ENCODE data around the gene RACGAP1.

RACGAP1 gene

DNA sequence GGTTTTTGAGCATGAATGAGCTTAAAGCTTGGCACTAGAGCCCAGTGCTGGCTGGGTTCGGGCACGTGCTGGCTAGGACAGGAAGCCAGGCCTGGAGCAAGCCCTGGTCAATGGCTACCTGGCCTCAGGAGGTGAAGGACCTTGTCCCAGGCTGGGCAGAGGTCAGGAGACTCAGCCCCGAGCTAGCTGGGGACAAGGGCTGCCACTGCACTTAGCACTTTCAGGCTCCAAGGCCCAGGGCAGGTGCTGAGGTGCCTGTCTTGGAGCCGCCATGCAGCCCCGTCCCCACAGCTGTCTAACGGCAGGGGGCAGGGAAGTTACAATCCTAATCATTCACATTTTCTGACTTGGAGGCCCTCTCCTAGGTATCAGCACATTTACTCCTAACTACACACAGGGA, 56.8 kb downstream of the RACGAP1 start:
- no peak for DNase-seq (ENCODE audit: low spot score)

DNA sequence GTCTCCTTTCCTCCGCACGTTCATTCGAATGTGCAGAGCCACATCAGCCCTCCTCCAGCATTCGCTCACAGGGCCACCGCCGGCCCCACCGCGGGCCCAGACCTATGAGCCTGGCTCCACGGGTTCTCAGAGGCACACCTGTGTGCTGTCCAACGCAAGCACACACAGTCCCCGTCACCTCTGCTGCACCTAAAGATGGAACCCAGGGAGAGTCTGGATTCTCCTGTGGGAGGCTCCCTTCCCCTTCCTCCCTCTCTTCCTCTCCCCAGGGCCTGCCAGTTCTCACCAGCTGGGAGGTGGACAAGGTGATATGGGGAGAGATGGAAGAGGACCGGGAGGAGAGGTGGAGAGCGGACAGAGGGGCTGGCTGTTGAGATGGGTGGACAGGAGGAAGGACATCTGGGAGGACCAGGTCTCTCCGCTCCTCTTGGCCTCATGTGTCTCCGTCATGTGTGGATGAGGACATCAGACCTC, 57.5 kb downstream of the RACGAP1 start:
- no peak for DNase-seq (ENCODE audit: low spot score)

DNA sequence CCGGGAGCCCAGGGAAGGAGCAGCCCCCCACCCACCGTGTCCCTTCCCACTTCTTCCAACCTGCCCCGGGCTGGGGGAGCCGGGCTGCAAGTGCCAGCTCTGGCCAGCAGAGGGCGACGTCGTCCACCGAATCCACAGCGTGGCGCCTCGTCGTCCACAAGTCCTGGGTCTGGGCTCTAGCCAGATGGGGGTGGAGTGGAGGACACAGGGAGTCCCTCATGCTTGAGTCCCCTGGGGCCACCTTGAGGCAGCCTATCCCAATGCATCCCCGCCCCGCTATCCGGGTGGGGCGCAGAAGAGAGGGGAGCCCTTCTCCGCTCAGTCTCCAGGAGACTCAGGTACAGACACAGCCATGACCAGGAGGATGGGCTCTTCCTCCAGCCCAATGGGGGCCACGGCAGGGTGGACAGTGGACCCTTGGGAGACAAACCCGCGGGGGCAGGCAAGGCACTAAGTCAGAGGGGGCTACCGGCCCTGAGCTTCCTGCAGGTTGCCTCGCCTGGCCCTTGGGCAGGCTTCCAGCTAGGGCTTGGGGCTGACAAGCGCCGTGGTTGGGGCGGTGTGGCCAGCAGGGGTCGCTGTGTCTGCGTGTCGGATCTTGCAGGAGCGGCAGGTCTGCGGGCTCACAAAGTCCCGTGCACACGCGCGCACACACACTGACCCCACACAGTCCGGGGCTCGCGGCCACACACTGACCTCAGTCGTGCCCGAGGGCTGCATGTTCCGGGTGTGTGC, 58.1 kb downstream of the RACGAP1 start:
- peak; percentile 83 for DNase-seq (ENCODE audit: low spot score)

DNA sequence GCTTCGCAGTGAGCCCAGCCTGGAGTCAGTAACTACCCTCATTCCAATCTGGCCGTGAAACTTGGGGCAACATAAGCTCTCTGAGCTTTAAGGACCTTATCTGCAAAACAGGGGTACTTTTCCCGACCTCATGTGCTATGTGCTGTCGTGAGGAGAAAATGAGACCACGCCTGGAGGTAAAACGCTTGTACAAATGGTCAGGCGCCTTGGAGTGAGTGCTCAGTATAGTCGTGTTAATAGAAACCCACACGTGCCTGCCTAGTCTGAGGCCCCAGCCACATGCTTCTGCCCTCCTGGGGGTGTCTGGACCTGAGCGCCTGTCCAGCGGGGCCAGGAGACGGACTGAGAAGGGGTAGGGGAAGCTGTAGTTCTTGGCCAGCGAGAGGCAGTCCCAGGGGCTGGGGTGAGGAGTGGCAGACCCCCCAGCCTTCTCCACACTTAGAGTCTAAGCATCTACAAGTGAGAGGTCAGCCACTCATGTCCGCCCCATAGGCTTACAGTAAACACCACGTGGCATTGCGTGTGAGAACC, 58.7 kb downstream of the RACGAP1 start:
- no peak for DNase-seq (ENCODE audit: low spot score)

DNA sequence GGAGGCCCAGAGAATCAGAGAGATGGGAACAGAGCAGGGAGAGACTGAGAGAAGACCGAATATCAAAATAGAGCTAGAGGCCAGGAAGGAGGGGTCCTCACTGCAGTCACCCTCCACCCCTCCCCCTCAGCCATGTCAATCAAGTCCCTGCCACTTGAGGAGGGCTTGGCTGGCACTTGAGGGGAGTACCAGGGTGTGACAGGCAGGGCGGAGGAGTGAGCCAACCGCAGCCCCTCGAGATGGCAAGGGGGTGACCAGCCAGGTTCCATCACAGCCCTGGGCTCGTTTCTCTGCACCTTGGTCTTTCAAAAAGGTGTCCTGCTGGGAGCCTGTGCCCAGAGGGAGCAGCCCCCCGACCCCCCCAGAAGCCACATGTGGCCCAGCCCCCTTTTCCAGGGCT, 59.5 kb downstream of the RACGAP1 start:
- no peak for DNase-seq (ENCODE audit: low spot score)

DNA sequence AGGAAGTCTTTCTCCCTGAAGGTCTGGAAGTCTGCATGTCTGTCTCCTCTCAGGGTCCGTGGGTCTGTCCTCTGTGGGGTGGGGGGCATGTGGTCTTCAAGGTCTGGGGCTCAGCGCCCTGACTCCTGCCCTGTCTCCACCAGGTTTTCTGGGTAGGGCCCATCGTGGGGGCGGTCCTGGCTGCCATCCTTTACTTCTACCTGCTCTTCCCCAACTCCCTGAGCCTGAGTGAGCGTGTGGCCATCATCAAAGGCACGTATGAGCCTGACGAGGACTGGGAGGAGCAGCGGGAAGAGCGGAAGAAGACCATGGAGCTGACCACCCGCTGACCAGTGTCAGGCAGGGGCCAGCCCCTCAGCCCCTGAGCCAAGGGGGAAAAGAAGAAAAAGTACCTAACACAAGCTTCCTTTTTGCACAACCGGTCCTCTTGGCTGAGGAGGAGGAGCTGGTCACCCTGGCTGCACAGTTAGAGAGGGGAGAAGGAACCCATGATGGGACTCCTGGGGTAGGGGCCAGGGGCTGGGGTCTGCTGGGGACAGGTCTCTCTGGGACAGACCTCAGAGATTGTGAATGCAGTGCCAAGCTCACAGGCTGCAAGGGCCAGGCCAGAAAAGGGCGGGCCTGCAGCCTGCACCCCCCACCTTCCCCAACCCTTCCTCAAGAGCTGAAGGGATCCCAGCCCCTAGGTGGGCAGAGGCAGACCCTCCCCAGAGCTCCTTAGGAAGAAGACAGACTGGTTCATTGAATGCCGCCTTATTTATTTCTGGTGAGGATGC, 60.3 kb downstream of the RACGAP1 start:
- no peak for DNase-seq (ENCODE audit: low spot score)

DNA sequence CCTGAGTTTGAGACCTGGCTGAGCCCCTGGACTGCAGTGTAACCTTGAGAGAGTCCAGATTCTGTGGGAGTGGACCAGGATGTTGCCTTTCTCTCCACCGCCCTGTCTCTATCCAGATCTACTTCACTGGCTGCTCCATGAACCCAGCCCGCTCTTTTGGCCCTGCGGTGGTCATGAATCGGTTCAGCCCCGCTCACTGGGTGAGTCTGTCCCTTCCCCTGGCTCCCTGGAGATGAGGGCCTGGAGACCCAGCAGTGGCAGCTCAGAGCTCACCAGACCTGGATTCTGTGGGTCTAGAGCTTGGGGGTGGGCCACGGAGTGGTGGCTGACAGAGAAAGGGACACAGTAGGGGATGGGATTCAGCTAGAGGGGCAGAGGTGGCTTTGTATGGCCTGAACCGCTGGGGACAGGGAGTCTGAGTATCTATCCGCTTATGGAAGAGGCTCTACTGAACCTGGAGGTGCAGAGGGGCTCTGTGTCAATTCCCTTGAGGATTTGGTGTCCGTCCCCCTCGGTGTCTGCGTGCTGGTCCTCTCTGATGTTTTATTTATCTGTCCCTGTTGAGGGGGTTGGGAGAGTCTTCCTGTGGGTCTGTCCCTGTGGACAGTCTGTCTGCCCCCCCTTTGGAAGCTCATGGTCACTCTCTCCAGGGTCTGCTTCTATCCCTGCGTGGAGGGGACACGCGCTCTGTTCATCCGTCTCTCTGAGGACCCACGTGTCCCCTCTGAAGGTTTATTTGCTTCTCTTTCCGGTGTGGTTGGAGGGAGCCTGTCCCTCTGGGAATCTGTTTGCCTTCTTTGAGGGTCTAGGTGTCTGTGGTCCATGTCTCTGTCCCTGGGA, 61.1 kb downstream of the RACGAP1 start:
- no peak for DNase-seq (ENCODE audit: low spot score)

DNA sequence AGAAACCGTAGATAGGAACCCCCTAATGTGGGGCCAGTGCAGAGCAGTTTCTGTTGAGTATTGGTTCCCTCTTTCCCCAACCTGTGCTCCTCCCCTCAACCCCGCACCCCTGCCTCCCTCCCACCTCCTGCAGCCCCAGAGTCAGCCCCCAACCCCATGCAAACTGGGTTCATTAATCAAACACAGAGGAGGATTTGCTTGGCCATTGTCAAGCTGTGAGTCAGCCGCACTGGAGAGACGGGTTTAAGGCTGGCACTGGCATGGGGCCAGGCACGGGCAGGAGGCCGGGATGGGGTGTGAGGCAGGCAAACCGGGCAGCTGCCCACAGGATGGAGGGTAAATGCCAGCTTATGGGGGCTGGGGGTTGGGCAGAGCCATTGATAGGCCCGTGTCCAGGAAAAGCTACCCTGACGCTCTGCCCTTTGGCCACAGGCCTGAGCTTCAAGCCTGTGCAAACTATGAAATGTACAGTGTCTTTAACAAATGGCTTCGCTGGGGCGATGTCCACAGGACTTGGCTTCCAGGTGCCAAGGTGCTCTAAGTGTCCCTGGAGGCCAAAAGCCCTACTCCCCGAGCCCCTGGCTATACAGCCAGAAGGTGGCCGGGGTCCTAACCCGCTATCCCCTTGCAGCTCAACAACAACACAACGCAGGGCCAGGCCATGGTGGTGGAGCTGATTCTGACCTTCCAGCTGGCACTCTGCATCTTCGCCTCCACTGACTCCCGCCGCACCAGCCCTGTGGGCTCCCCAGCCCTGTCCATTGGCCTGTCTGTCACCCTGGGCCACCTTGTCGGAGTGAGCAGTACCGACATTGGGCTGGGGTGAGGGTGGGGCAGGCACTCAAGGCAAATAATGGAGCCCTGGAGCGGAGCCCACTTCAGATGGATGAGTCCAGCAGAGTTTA, 62.2 kb downstream of the RACGAP1 start:
- DNase-seq (ENCODE audit: low spot score): no peak

DNA sequence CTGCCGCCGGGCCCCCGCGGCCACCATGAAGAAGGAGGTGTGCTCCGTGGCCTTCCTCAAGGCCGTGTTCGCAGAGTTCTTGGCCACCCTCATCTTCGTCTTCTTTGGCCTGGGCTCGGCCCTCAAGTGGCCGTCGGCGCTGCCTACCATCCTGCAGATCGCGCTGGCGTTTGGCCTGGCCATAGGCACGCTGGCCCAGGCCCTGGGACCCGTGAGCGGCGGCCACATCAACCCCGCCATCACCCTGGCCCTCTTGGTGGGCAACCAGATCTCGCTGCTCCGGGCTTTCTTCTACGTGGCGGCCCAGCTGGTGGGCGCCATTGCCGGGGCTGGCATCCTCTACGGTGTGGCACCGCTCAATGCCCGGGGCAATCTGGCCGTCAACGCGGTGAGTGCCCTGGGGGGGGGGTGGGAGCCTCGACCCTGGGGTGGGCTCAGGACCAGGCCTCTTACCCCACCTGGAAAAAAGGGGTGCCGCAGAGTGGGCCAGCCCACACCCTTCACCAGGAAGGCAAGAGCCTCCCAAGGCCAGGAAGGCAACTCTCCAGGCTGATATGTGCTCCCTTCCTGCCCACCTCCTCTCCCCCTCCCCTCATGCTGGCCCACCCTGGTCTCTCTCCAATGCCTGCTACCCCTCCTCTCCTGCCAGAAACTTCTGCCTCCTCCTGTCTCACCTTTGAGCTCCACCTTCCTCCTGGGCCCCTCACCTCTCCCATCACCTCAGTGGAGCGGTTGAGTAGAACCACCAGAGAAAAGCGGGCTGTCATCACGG, 63.1 kb downstream of the RACGAP1 start:
- no peak for DNase-seq (ENCODE audit: low spot score)

DNA sequence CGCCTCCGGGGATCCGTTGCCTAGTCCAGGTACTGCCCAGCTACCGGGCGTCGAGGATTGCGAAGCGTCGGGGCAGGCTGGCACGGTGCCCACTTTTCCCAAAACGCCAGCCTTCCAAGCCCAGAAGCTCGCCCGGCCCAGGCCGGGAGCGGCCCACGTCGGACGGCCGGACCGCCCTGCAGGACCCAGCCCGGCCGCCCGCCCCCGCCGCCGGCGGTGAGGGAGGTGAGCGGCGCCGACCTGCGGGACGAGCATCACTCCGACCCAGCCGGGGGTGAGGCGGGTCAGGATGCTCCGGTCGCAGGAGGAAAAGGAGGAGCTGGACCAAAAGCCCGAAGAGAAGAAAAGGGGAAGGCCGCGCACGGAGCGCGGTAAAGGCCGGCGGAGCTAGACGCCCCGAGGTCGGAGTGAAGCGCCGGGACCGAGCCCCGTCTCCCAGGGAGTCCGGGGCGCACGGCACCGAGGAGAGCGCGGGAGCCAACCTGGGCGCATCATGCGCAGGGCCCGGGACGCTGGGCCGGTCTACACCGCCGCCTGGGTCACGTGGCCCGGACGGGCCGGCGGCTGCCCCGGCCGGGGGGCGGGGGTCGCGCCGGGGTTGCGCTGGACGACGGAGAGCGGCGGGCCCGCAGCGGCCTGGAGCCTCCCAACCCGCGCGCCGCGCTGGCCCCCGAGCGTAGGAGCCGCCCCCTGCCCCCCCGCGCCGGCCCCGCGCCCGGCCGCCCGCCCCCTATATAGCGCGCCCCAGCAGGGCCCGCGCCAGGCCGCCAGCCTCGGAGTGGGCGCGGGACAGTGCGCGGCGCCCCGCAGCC, 64.0 kb downstream of the RACGAP1 start, which contains the start of gene AQP5:
AQP5 (plus strand) TSS at position 762 of the 812 bp plus-strand sequence. CDS start 146 bp downstream, outside the sequence.
- DNase-seq (ENCODE audit: low spot score): no peak

DNA sequence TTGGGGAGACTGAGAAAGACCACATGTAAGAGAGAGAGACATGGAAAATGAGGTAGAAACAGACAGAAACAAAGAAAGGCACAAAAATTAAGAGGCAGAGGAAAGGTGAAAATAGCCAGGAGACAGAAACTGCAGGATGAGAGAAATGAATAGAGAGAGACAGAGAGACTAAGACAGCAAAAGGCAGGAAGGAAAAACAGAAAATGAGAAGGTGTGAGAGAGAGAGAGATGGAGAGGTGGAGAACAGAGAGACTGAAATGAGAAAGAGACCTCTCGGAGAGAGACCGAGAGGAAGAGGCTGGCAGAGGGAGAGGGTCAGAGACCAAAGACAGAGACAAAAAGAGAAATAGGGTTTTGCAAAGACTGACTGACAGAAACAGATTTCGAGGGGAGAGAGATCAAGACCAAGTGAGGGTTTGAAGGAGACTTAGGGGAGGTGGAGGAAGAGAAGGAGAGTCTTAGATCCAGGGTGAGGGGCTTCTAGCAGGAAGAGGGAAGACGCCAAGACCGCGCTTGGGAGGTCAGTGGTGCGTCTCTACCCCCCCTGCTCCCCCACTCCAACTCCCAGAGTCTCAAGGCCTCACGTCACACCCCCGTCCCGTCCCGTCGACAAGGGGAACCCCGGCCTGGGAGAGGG, 64.7 kb downstream of the RACGAP1 start:
- no peak for DNase-seq (ENCODE audit: low spot score)

DNA sequence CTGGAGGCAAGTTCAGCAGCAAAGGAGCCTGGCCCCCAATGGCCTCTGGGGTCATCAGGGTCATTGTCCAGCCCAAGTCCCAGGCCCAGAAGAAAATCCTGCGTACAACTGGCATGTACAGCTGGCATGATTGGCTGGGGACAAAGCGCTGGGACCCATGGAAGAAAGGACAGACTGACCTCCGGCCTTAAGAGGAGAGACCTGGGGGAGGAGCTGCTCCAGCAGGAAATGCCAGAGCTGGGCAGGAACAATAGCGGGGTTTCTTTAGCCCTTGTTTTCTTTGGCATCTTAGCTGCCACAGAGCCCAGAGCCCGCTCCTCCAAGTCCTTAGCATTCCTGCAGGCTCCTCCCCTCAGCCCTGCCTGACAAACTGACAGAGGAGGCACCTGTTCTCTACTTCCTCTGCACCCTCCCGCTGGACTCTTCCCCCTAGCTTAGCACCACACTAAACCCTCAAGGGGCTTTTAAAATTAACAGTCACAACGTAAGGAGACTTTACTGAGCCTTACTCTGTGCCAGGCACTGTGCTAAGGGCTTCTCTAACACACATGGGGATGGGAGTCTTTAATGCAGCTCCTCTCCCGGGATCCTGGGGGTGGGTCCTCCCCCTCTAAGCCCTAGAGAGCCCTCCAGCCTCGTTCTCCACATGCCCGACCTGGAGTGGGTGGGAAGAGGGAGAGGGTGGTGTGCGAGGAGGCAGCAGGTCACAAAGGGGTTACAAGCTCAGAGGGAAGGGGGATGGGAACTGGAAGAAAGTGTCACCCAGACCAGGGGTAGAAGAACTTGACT, 65.4 kb downstream of the RACGAP1 start:
- no peak for DNase-seq (ENCODE audit: low spot score)

DNA sequence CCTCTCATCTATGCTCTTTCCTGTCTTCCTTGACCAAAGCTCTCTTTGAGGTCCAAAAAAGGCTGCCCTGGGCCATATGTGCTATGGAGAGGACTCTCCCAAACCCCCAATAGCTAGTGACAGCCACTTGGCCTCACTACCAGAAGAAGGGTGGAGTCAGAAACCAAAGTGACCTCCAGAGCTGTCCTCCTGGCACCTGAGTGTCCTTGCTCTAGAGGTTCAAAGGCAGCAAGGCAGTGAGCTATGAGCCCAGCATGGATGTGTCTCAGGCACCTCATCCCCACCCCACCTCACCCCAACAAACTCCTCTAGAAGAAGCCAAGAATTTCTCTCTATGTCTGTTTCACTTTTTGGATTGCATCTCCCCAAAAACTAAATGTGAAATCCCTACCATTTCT, 67.7 kb downstream of the RACGAP1 start:
- DNase-seq (ENCODE audit: low spot score): no peak

DNA sequence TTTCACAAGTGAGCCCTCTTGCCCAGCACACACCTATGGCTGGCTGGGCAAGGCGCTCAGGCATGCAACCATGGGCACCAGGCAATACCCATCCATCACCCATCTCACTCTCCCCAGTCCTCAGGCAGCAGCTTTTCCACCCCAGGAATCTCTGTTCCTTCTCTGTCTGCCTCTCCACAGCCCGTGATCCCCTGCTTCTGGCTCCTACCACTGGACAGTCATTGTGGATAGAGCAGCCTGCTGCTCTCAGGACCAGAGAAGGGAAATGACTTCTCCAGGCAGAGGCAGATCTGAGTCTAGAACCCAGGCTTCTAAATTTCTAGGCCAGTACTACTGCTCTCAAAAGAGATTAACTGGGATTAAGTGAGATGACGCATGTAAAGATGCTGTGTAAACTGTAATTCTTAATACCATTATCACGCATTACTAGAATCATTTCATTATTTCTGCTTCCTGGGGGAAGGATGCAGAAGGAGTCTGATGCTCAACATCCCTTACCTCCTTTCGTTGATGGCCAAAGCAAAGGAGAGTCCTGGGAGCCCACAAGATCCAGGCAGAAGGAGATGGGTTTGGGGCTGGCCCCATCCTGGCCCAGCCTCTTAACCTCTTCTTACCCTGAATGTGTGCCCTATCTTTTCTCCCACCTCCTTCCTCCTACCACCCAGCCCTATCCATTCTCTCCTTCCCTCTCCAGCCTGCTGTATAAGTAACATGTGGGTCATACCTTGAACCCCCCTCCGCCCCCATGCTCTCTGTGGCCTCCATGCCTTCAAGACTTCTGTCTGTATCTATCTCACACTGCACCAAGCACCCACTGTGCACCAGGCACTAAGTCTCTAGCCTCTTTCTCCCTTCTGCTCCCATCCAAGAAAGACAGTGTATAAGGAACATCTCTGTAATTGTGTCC, 68.4 kb downstream of the RACGAP1 start:
- DNase-seq (ENCODE audit: low spot score): no peak

DNA sequence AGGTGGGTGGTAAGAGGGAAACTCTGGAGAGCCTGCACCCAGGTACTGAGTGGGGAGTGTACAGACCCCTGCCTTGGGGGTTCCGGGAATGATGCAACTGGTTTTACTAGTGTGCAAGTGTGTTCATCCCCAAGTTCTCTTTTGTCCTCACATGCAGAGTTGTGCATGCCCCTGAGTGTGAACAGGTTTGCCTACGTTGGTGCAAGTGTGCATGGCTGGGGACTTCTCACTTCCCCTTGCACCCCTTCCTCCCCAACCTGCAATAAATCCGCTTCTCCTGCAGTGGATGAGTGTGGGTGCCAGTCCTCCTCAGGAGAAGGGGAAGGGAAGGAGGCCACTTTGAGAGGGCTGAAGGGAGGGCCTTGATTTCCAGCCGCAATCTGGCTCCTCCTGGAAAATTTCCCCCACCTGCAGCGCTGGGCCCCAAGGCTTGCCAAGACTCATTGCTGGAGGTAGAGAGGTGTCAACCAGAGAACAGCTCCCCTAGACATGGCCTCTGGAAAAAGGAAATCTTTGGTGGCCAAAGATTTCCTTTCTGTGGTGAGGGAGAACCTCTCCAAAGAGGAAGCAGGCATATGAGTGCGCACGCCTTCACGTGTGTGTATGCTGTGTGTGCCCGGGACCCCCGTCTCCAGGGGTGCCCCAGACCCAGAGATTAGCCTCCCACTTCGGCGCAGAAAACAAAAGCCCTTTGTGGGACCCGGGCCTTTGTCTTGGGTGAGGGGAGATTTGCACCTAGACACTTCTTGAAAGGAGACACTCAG, 69.2 kb downstream of the RACGAP1 start:
- no peak for DNase-seq (ENCODE audit: low spot score)

Data from hematopoietic multipotent progenitor cell treated with erythropoietin and hydrocortisone succinate and interleukin-3 and kit ligand, for 17 days (in vitro differentiated cells).